Stimulated activated CD4-positive, alpha-beta T cell treated with anti-CD3 and anti-CD28 coated beads, Interleukin-12 subunit alpha, Interleukin-12 subunit beta, amount 100 ng/mL, for 4 hours (primary cell): ENCODE results near the gene ALKBH5.

Experiments used
- DNase-seq: peaks from one replicate; pipeline ENCODE4 v3.0.0-alpha.2; 2020

The ALKBH5 gene

GRCh38 chr17:18247613-18248001, 64.0 kb downstream of the ALKBH5 start:
- DNase-seq: no peak

- DNase-seq: peak; percentile 45
Observed at GRCh38 chr17:18248300-18248731, 64.7 kb downstream of the ALKBH5 start.

GRCh38 chr17:18248811-18249210, 65.2 kb downstream of the ALKBH5 start:
- DNase-seq: no peak

- no peak for DNase-seq
Observed at GRCh38 chr17:18250259-18250658, 66.6 kb downstream of the ALKBH5 start.

- no peak for DNase-seq
Observed at GRCh38 chr17:18250708-18251107, 67.1 kb downstream of the ALKBH5 start.

DNA sequence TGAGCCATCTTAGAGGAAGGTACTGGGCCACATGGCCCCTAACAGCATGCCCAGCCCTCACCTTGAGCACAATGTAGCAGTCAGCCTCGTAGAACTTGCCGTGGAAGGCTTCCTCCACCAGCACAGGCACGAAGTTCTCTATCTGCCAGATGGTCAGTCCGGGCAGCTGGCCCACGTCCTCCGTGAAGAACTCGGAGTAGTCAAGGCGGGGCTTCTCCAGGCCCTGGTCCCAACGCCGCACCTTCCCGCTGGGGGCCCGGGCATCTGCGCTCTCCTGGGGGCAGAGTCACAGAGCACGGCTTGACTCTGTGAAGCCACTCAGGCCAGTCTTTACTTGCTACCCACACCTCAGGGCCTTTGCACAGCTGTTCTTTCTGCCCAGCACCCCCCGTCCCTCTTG, 67.6 kb downstream of the ALKBH5 start:
- no peak for DNase-seq

GRCh38 chr17:18252160-18252559, 68.5 kb downstream of the ALKBH5 start:
- DNase-seq: no peak

DNA sequence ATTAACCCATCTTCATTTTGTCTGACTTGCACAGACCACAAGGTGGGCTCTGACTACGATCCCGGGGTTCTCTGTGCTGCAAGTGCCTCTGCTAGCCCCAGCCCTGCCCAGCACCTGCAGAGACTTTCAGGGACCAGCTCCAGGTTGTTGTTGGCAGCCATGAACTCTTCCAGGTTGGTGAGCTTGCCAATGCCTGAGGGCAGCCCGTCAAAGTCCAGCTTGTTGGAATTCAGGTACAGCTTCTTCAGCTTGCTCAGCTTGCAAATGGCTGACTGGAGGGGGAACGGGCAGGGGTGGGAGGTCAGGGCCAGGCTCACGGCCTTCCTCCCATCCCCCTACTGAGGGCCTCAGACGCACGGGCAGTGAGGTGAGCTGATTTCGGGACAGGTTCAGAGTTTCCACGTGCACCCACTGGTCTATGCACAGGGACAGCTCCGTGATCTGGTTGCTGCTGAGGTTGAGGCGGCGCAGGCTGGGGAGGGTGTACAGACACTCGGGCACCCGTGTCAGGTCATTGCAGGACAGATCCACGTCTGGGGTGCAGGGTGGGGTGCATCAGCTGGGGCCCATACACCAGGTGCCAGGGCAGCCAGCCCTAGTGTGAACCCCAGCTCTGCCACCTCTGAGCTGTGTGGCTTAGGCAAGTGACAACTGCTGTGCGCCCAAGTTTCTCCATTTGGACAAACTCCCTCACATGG, 69.7 kb downstream of the ALKBH5 start:
- DNase-seq: no peak

GRCh38 chr17:18253947-18254821, 70.6 kb downstream of the ALKBH5 start:
- DNase-seq: no peak

GRCh38 chr17:18254888-18255649, 71.4 kb downstream of the ALKBH5 start:
- no peak for DNase-seq

DNA sequence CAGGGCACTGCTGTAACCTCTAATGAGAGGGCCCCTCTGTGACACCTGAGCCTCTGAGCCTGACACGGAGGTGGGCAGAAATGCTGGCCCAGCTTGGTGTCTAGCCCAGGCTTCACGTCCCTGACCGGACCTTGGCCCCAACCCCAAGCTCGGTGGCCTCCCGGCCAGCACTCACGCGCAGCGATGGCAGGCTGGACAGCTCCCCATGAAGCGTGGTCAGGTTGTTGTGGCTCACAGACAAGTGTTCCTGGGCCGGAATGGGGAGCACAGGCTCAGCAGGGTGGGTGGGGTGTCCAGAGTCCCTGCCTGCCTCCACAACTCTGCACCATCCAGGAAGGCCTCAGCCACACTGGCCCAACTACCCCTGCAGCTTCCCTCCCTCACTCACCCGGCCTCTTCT, 72.7 kb downstream of the ALKBH5 start:
- DNase-seq: no peak

GRCh38 chr17:18256776-18257175, 73.1 kb downstream of the ALKBH5 start:
- DNase-seq: no peak

DNA sequence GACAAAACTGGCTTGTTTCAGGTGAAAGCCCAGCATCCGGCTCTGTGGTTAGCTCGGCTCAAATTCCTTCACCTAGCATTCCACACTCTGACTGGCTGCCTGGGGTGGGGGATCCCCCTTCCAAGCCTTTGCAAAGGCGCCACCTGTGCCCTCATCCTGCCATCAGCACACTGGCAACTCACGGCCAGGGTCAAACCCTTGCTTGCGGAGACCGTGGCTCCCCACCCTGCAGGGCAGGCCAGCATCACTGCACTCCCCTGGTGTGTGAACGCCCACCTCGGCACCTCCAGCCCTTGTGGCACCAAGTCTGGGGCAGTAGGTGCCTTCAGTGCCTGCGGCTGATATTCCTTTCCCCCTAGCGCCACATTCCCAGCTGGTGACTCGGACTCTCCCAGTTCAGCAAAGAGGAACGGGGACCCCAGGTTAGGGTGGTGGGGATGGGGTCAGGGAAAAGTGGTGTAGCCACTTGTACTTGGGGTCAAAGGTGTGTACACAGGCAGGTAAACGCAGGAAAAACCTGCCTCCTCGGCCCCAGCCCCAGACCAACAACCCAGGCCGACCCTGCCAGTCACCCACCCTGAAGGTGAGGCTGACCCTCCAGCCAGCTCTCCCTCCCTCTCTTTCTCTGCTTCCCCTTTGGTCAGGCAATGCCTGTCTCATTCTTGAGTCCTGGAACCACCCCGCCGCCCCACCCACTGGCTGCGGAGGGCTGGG, 73.8 kb downstream of the ALKBH5 start:
- no peak for DNase-seq

DNA sequence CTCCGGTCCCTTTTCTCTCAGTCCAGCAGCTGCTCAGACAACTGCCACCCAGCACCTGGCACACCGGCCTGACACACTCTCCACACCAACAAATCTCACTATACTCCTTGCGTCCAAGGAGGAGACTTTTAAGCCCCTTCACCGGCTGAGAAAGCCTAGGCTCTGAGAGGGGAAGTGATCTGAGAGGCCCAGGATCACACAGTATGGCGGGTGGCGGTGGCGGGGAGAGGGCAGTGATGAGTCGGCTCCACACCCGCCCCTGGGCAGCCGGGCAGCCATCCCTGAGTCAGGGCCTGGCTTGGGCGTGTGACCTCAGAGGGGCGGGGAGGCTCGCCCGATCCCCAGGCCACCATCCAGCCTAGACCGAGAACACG, 74.3 kb downstream of the ALKBH5 start:
- DNase-seq: peak; percentile 37

GRCh38 chr17:18258356-18259038, 74.9 kb downstream of the ALKBH5 start, which contains the start of gene FLII:
FLII (minus strand) TSS chr17:18258738; CDS start chr17:18258690, 48 bp downstream.
- peak; percentile 65 for DNase-seq
